Bronchial epithelial cell (primary cell): Measurements from ENCODE around the gene ALOXE3. TPM values are rescaled to one million over a fixed set of nuclear protein-coding genes. Genes with fewer than 3 reads are reported as not detected.

Experiments used
- DNase-seq: peaks from one replicate; pipeline ENCODE4 v3.0.0-alpha.2; 2010; ENCODE audit warnings: low read depth
- FAIRE-seq: peaks from 2 replicates; lab custom pipeline; 2011; peaks lifted over from hg19 to GRCh38; lab: Jason Lieb, UNC
- H3K27me3 ChIP-seq: 2 replicates; pipeline ENCODE4 v1.5.1; 2011; ENCODE audit warnings: low read length; ENCODE audit not compliant: control insufficient read depth, insufficient read depth
- H3K36me3 ChIP-seq: 2 replicates; pipeline ENCODE4 v1.5.1; 2011; ENCODE audit warnings: low read length; ENCODE audit not compliant: control insufficient read depth, insufficient read depth
- H3K4me3 ChIP-seq: 2 replicates; pipeline ENCODE4 v1.5.1; 2011; ENCODE audit warnings: mild to moderate bottlenecking, low read depth, low read length, control low read depth
- total RNA-seq: library from RNA; depleted of rRNA; stranded (reverse); fragments of >200 nt; gene quantifications from 2 replicates; pipeline ENCODE4 v1.2.1, GENCODE V29; 2014
- TF ChIP-seq, protein P1 (sequence below): IDR thresholded peaks from 2 replicates; pipeline ENCODE4 v1.5.1; 2011; ENCODE audit warnings: mild to moderate bottlenecking, moderate library complexity, low read length, control low read depth, inconsistent platforms; ENCODE audit not compliant: insufficient read depth, severe bottlenecking

Gene ALOXE3
- total RNA-seq, 1 donor from 2014 or later = 1.3 TPM

- TF ChIP-seq, protein P1, sequence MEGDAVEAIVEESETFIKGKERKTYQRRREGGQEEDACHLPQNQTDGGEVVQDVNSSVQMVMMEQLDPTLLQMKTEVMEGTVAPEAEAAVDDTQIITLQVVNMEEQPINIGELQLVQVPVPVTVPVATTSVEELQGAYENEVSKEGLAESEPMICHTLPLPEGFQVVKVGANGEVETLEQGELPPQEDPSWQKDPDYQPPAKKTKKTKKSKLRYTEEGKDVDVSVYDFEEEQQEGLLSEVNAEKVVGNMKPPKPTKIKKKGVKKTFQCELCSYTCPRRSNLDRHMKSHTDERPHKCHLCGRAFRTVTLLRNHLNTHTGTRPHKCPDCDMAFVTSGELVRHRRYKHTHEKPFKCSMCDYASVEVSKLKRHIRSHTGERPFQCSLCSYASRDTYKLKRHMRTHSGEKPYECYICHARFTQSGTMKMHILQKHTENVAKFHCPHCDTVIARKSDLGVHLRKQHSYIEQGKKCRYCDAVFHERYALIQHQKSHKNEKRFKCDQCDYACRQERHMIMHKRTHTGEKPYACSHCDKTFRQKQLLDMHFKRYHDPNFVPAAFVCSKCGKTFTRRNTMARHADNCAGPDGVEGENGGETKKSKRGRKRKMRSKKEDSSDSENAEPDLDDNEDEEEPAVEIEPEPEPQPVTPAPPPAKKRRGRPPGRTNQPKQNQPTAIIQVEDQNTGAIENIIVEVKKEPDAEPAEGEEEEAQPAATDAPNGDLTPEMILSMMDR = no peak
- no peak for FAIRE-seq
- Histone ChIP-seq H3K4me3 (no peak overlapping the region), H3K36me3 (peaks cover 46% of the 10 kb centered on the region), H3K27me3 (no peaks in the 10 kb centered on the region)
- DNase-seq = no peak
These were observed 22.7 kb upstream of the ALOXE3 start for GRCh38 chr17:8141045-8141444.

DNA sequence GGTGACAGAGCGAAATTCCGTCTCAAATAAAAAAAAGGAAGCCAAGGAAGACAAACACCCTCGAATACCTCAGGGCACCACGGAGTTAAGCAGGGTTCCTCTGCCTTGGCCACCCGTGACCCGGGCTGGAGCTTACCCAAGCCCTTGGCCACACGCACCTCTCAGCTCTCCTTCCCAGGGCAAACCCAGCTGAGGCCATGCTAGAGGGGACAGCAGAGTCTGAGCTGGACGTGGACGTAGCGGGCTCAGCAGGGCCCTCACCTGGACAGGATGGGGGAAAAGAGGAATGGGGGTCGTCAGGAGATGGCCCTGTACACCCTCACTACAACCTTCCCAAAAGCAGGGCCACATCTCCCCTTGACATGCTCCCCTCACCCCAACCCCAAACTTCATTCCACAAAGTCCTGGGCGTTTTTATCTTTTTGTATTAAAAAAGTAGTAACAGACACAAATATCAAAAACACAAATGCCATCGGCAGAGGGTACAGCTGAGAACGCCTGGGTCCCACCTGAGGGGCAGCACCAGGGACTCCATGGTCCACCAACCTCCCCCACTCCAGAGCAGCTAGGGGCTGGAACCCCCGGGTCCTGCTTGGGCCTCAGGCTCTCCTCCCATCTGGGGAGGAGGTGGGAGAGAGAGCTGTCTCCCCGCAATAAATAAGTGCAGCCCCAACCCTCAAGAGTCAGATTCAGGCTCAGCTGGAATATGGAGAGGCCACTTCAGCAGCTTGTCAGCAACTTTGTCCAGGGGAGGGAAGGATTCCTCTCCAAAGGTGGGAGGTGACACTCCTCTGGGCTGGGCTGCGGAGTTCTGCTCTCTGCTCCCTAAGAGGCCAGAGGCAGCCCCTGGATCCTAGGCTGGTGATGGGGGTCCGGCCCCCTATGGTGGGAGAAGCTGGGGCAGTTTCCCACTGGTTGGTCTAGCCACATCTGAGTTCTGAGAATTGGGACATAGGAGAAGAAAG, 22.0 kb upstream of the ALOXE3 start:
- DNase-seq = no peak
- FAIRE-seq = no peak
- TF ChIP-seq, protein P1 = no peak

DNA sequence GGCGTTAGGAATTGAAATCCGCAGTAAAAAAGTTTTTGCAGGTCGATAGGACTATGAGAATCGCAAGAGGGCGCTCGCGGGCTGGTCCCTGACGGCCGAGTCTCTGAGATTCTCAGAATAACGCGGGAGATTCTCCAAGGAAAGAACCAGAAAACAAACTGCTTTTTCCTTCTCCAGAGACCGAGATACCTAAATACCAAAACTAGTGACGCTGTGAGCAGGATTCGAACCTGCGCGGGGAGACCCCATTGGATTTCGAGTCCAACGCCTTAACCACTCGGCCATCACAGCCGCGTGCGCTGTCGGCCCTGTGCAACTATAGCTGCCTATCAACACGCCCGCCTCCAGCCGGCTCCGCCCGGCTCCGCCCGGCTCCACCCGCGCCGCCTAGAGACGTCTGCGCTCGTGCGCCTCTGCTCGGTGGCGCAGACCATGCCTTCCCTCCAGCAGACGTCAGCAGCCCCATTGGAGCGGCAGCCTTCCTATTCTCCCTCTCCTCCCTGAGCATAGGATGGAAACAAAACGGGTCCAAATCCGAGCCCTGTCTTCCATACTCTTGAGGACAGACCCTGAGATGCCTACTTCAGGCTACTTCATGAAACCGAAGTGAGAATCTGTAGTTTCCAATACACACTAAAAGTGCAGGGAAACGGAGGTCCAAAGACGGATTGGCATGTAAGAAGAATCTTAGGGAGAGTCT, 20.5 kb upstream of the ALOXE3 start:
- no peaks in the 10 kb centered on the region for H3K27me3 ChIP-seq
- DNase-seq (peak; percentile 95), FAIRE-seq (no peak)
- peak overlapping the region; percentile 14 for H3K4me3 ChIP-seq
- H3K36me3 ChIP-seq = peaks cover 29% of the 10 kb centered on the region
- TF ChIP-seq, protein P1 = peak; percentile 87

More for the DNA sequence above, 22.0 kb upstream of the ALOXE3 start:
- Histone ChIP-seq H3K27me3 (no peaks in the 10 kb centered on the region), H3K4me3 (no peak overlapping the region), H3K36me3 (peaks cover 40% of the 10 kb centered on the region)

- DNase-seq = no peak
- TF ChIP-seq, protein P1 = no peak
- Histone ChIP-seq H3K36me3 (peaks cover 25% of the 10 kb centered on the region), H3K27me3 (no peaks in the 10 kb centered on the region), H3K4me3 (peak overlapping the region; percentile 14)
- no peak for FAIRE-seq
These were observed 20.0 kb upstream of the ALOXE3 start for GRCh38 chr17:8138374-8138671.

DNA sequence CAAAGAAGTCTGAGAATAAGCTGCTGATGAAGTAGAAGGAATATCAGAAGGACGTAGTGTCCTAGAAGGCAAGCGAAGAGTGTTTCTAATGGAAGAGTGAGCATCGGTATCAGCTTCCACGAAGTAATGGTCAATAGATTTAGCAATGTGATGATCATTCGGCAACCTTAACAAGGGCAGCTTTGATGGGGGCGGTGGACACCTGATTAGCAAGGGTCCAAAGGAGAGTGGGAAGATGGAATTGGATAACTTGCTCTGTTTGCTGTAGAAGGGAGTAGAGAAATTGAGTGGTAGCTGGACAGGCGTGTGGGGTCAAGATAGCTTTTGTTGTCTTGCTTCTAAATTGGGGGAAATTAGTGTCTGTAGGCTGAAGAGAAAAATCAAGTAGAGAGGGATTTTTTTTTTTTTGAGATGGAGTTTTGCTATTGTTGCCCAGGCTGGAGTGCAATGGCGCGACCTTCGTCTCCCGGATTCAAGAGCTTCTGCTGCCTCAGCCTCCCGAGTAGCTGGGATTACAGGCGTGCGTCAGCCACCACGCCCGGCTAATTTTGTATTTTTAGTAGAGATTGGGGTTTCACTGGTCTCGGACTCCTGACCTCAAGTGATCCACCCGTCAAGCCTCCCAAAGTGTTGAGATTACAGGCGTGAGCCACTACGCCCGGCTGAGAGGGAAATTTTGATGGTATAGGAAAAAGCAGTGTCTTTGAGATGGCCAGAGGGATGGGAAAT, 19.5 kb upstream of the ALOXE3 start:
- no peak for FAIRE-seq
- TF ChIP-seq, protein P1 = no peak
- Histone ChIP-seq H3K36me3 (peaks cover 21% of the 10 kb centered on the region), H3K27me3 (no peaks in the 10 kb centered on the region), H3K4me3 (peak overlapping the region; percentile 14)
- DNase-seq = no peak
